Measurements from ENCODE around the gene TTC34.

TTC34 gene

GRCh38 chr1:2587860-2588571 lies 213.5 kb downstream of the TTC34 start:
- no peak for DNase-seq

- peak; percentile 78 for DNase-seq
These were observed 214.2 kb downstream of the TTC34 start for GRCh38 chr1:2587071-2587859.

GRCh38 chr1:2586154-2587070 lies 215.1 kb downstream of the TTC34 start, which contains the start of gene PRXL2B:
Gene PRXL2B (plus strand): TSS chr1:2586777. CDS start chr1:2586886, 109 bp downstream.
- DNase-seq: peak; percentile 100
